ACC112 (cell line): ENCODE results near the gene FA2H.

Source experiments
- H2AFZ ChIP-seq: fragments of 200-600 bp; sonication (generic); one replicate; pipeline ENCODE4 v1.6.0; 2017; ENCODE audit warnings: antibody characterized with exemption, low read length; ENCODE audit not compliant: unreplicated experiment
- H3K27ac ChIP-seq: fragments of 200-600 bp; sonication (generic); 2 replicates; pipeline ENCODE4 v1.5.1; 2014; ENCODE audit warnings: low read depth, mild to moderate bottlenecking, antibody characterized with exemption, low read length, moderate library complexity
- H3K27me3 ChIP-seq: fragments of 200-600 bp; sonication (generic); 2 replicates; pipeline ENCODE4 v1.6.1; 2014; ENCODE audit warnings: mild to moderate bottlenecking, antibody characterized with exemption, low read length, moderate library complexity, mixed read lengths; ENCODE audit not compliant: insufficient read depth
- H3K36me3 ChIP-seq: fragments of 200-600 bp; sonication (generic); 2 replicates; pipeline ENCODE4 v1.6.1; 2016; ENCODE audit warnings: mild to moderate bottlenecking, antibody characterized with exemption, low read length, moderate library complexity, mixed read lengths; ENCODE audit not compliant: insufficient read depth
- H3K4me1 ChIP-seq: fragments of 200-600 bp; sonication (generic); one replicate; pipeline ENCODE4 v1.6.1; 2016; ENCODE audit warnings: low read length, mixed read lengths; ENCODE audit not compliant: insufficient read depth, unreplicated experiment, control insufficient read depth
- H3K4me3 ChIP-seq: fragments of 200-600 bp; sonication (generic); 2 replicates; pipeline ENCODE4 v1.5.1; 2014; ENCODE audit warnings: mild to moderate bottlenecking, low read depth, low read length
- H3K79me2 ChIP-seq: fragments of 200-600 bp; sonication (generic); one replicate; pipeline ENCODE4 v1.6.0; 2016; ENCODE audit warnings: low read length; ENCODE audit not compliant: control insufficient read depth, unreplicated experiment, insufficient read depth

FA2H gene

DNA sequence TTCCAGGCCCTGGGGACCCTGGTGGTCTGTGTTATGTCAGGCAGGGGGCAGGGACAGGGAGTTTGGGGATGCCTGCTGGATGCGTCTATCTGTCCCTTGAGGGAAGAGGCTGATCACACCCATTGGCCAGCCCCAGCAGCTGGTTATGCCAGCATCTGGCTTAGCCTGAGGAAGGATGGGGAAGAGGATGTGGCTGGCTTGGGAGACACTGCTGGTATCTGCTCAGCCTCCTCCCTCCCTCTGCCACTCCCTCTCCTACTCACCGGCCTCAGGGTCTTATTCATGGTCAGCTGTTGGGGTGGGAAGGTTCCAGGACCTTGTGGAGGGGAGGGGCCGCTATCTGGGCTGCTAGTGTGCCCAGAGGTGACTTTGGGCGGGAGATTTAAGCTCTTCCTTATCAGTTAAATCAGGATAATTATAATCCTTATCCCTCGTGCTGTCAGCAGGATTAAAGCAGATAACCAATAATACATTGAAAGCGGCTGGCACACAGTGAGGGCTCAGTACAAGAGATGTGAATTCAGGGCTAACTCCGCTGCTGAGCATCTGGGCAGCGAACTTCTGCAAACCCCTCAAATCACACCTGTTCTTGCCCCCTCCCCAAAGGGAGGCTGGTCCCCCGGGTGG is 38.0 kb downstream of the FA2H start:
- no peak overlapping the region for H2AFZ ChIP-seq
- peaks cover 15% of the 10 kb centered on the region for H3K4me1 ChIP-seq
- H3K79me2 ChIP-seq, result no peaks in the 10 kb centered on the region
- no peaks in the 10 kb centered on the region for H3K36me3 ChIP-seq
- no peaks in the 10 kb centered on the region for H3K27me3 ChIP-seq
- no peak overlapping the region for H3K27ac ChIP-seq
- no peak overlapping the region for H3K4me3 ChIP-seq

DNA sequence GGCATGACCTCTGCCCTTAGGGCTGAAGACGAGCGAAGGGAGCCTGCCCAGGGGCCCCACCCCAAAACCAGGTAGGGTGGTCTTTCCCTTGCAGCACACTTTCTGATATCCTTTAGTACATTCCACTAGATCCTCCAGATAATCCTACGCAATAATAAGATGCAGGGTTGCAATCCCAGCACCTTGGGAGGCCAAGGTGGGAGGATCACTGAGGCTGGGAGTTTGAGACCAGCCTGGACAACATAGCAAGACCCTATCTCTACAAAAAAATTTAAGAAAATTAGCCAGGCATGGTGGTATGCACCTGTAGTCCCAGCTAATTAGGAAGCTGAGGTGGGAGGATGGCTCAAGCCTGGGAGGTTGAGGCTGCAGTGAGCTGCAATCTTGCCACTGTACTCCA is 39.1 kb downstream of the FA2H start:
- H3K27me3 ChIP-seq, result no peaks in the 10 kb centered on the region
- no peaks in the 10 kb centered on the region for H3K79me2 ChIP-seq
- no peak overlapping the region for H3K27ac ChIP-seq
- no peak overlapping the region for H2AFZ ChIP-seq
- H3K4me1 ChIP-seq, result peaks cover 10% of the 10 kb centered on the region
- H3K36me3 ChIP-seq, result no peaks in the 10 kb centered on the region
- H3K4me3 ChIP-seq, result no peak overlapping the region

GRCh38 chr16:74735162-74735452 is 39.5 kb downstream of the FA2H start:
- no peaks in the 10 kb centered on the region for H3K27me3 ChIP-seq
- no peaks in the 10 kb centered on the region for H3K79me2 ChIP-seq
- no peaks in the 10 kb centered on the region for H3K36me3 ChIP-seq
- no peak overlapping the region for H2AFZ ChIP-seq
- no peak overlapping the region for H3K4me3 ChIP-seq
- H3K27ac ChIP-seq, result no peak overlapping the region
- peaks cover 10% of the 10 kb centered on the region for H3K4me1 ChIP-seq

DNA sequence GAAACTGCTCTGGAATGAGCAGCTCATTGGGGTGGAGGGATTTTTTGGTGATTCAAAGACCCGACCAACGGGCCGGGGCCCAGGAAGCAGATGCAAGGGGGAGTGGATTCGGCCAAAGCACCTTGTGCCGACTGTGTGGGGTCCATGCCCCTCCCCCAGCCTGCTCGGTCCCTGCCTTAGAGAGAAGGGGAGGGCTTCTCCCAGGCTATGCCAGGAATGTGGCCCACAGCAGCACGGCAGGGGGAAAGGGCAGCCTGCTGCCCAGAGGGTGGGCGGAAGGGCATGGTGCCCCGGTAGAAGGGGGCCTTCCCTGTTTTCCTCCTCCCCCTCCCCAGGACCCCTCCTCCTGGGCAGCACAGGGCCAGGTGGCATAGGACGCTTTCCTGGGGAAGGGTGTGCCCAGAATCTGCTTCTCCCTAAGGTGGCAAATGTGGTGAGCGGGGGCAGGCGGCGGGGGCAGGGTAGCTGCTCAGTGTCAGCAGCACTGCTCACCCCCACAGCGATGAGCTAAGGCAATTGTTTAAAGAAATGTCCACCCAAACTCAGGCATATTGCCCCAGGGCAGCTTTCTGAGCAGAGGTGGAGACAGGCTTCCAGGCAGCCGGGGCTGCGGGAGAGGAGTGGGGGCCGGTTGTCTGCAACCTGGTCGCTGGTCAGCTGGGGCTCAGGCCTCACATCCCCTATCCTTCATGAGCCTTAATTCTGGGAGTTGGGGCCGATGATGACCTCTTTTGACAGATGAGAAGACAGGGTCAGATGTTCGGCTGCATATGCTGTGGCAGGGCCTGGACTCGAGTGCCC is 40.1 kb downstream of the FA2H start:
- H3K27me3 ChIP-seq, result no peaks in the 10 kb centered on the region
- no peaks in the 10 kb centered on the region for H3K36me3 ChIP-seq
- H3K27ac ChIP-seq, result no peak overlapping the region
- H3K79me2 ChIP-seq, result no peaks in the 10 kb centered on the region
- H3K4me1 ChIP-seq, result peaks cover 10% of the 10 kb centered on the region
- H2AFZ ChIP-seq, result no peak overlapping the region
- no peak overlapping the region for H3K4me3 ChIP-seq

DNA sequence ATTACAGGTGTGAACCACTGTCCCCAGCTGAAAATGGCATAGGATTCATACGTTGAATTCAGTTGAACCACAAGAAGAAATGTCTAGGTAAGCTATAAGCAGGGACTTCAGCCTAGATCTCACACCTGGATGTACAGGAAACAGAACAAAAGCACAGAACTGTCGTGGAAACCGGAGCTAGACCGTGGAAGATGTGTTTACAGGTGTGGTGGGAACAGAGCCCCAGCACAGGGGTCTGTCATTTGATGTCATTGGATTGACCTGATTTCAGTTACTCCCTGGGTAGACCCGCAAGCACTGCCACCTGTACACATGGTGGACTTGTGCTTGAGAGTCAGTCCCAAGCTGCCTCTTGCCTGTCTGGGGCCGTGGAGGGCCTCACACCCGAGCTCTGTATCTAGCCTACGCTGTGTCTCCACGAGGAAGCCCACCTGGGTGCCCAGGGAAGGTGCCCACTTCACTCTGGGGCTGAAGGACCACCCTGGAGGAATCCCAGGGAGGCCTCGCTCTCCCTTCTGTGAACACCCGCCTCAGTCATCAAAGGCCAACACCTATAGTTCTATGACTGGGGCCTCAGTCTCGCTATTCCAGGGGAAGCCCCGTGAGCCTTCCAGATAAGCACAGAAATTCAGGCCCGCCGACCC is 41.8 kb downstream of the FA2H start:
- H3K27ac ChIP-seq, result no peak overlapping the region

DNA sequence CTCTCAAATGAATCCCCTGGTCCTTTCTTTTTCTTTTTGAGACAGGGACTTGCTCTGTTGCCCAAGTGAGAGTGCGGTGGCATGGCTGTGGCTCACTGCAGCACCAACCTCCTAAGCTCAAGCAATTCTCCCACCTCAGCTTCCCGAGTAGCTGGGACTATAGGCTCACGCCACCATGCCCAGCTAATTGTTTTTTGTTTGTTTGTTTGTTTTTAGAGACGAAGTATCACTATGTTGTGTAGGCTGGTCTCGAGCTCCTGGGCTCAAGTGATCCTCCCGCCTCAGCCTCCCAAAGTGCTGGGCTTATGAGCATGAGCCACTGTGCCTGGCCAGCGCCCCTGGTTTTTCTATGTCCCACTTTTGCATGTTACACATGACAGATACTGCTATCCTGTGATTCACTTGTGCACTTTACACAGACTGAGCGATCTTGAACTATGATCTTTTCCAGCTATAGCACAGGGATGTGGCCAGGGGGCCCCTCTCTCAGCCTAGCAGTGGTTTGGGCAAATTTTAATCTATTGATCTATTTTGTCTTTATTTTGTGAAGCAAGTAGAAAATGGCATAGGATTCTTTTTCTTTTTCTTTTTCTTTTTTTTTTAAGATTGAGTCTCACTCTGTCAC is 42.7 kb downstream of the FA2H start:
- H3K4me3 ChIP-seq, result no peak overlapping the region

More for the DNA sequence above, 41.8 kb downstream of the FA2H start:
- peaks cover 4% of the 10 kb centered on the region for H3K4me1 ChIP-seq
- no peak overlapping the region for H3K4me3 ChIP-seq
- H3K79me2 ChIP-seq, result no peaks in the 10 kb centered on the region
- no peaks in the 10 kb centered on the region for H3K36me3 ChIP-seq
- no peaks in the 10 kb centered on the region for H3K27me3 ChIP-seq
- H2AFZ ChIP-seq, result no peak overlapping the region

DNA sequence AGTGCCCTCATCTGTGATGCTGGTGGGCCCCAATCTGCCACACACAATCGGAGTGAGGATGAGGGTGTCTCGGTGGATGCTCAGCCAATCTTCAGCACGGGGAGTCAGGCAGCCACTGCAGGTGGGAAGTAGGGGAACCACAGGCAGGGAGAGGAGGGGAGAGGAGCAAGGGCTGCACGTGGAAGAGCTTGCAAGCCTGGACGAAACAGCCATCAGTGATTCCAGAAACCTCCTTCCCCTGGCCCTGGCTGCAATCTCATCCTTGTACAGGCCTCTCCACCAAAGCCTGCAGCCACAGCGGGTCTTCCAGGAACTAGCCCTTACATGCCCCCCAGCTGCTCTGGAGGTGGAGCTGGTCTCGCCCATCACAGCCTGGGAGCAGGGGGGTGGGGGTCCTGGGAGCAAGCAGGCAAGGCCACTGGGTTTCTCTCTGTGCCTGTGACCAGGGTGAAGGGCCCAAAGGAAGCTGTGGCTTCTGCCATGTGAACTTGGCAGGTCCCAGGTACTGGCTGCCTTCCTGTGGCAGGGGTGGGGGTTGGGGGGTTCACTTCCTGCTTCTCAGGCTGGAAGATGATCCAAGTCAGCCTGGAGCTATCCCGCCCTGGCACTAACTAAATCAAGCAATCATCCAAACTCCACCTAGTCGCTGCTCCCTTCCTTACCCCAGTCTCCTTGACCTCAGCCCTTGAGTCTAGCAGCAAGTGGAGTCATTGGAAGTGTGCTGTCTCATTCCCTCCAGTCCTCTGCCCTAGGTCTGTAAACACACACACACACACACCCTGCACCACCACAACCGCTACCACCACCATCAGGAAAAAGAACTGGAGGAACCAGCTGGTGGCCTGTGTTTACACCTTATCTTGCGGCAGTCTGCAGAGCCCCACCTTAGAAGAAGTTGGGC is 44.6 kb downstream of the FA2H start:
- H3K79me2 ChIP-seq, result no peaks in the 10 kb centered on the region
- no peak overlapping the region for H3K4me3 ChIP-seq
- peaks cover 4% of the 10 kb centered on the region for H3K4me1 ChIP-seq
- no peaks in the 10 kb centered on the region for H3K36me3 ChIP-seq
- no peak overlapping the region for H3K27ac ChIP-seq
- no peaks in the 10 kb centered on the region for H3K27me3 ChIP-seq
- H2AFZ ChIP-seq, result no peak overlapping the region

More for the DNA sequence above, 42.7 kb downstream of the FA2H start:
- no peaks in the 10 kb centered on the region for H3K79me2 ChIP-seq
- H2AFZ ChIP-seq, result no peak overlapping the region
- no peaks in the 10 kb centered on the region for H3K4me1 ChIP-seq
- H3K36me3 ChIP-seq, result no peaks in the 10 kb centered on the region
- no peaks in the 10 kb centered on the region for H3K27me3 ChIP-seq
- no peak overlapping the region for H3K27ac ChIP-seq

- Histone ChIP-seq H3K4me1 (peaks cover 4% of the 10 kb centered on the region), H3K27ac (no peak overlapping the region), H3K79me2 (no peaks in the 10 kb centered on the region), H3K4me3 (no peak overlapping the region), H3K36me3 (no peaks in the 10 kb centered on the region), H2AFZ (no peak overlapping the region), H3K27me3 (no peaks in the 10 kb centered on the region)
These were observed 46.7 kb downstream of the FA2H start for GRCh38 chr16:74727903-74728302.

- H3K27me3 ChIP-seq, result no peaks in the 10 kb centered on the region
- H3K79me2 ChIP-seq, result no peaks in the 10 kb centered on the region
- no peak overlapping the region for H2AFZ ChIP-seq
- no peak overlapping the region for H3K27ac ChIP-seq
- H3K4me1 ChIP-seq, result peaks cover 4% of the 10 kb centered on the region
- H3K4me3 ChIP-seq, result no peak overlapping the region
- H3K36me3 ChIP-seq, result no peaks in the 10 kb centered on the region
These were observed 47.9 kb downstream of the FA2H start for GRCh38 chr16:74726716-74727115.
